Measurements from ENCODE around the gene TP53.

DNA sequence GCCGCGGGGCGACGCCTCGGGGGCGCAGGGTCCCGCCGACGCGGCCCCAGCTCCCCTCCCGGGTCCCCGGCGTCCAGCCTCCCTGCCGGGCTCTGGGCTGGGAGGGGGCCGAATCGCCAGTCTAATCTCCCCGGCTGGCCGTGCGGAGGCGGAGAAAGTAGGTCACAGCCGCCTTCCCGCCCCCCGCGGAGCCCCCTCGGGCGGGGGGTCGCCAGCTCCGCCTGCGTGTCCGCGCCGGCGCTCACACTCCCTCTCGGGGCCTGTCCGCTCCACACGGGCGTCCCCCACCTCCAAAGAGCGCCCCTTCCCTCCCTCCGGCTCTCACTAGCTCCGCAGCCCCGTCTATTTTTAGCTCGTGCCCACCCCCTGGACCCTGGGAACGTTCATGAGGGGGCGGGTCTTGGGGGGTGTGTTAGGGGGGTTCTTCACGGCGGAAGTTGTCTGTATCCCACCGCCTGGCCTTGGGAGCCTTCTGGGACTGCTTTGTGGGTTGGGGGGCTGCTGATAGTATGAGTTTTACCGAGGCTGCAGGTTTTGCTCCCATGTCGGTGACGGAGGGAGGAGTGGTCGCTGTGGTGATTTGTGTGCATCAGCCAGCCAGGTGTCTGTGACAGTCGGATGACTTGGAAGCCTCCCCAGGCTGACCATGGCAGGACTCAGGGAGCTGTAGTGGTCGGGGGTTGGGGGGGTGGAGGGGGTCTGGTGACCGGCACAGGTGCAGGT lies 35.5 kb downstream of the TP53 start:
- TF ChIP-seq POLR2AphosphoS5 (IDR thresholded peaks at IDR 0.05; ENCODE audit: low read depth, low read length) (no peak), POLR2A (IDR thresholded peaks at IDR 0.05; ENCODE audit: low read depth, low read length) (no peak)
